ENCODE data around the gene SEL1L. TPM values are rescaled to one million over a fixed set of nuclear protein-coding genes. Genes with fewer than 3 reads are reported as not detected.

Gene SEL1L
- total and polyA plus RNA-seq, 2 donors (not counting 3 experiments of a cell fraction or from before 2014, with no cell fraction given) = 15.0 to 95.0 TPM

DNA sequence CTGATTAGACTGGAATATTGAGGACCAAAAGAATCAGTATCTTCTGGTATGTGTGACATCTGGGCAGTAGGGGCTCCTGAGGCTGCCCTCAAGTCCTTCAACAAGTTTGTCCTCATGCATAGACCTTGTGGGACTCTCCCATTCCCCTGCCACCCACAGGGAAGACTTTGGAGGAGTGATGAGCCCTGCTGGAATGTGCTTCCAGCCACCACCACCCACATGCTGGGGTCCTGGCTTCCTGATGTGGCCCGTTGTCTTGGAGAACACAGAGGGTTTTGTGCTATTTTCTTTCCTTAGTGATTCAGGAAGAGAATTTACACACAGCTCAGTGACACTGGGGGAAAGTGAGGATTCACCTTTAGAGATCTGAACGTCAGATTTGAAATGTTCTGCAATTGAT lies 29.2 kb upstream of the SEL1L start:
- DNase-seq (ENCODE audit: low read depth, low spot score) (no peak), FAIRE-seq (no peak)
- Histone ChIP-seq H3K27me3 (ENCODE audit: control insufficient read depth in 2 of 2, insufficient read depth in 2 of 2, low read length in 2 of 2) (no peaks in the 10 kb centered on the region), H3K9me1 (replicated peaks; ENCODE audit: control insufficient read depth, extremely low read depth, insufficient read depth, low read length) (no peaks in the 10 kb centered on the region), H3K9ac (replicated peaks; ENCODE audit: extremely low read depth, insufficient read depth, low read length) (no peak overlapping the region), H2AFZ (ENCODE audit: low read depth, low read length) (no peak overlapping the region), H3K4me3 (replicated peaks in 1 of 3; ENCODE audit: insufficient read depth in 1 of 3, low read depth in 1 of 3, low read length in 3 of 3) (no peak overlapping the region), H3K27ac (ENCODE audit: insufficient read depth, low read depth, low read length) (no peak overlapping the region), H3K36me3 (ENCODE audit: control insufficient read depth in 2 of 2, extremely low read depth in 1 of 2, insufficient read depth in 2 of 2, low read length in 2 of 2) (no peaks in the 10 kb centered on the region), H3K4me1 (ENCODE audit: control insufficient read depth, extremely low read depth, insufficient read depth, low read length) (no peaks in the 10 kb centered on the region), H3K79me2 (ENCODE audit: control insufficient read depth, insufficient read depth, low read length) (no peaks in the 10 kb centered on the region), H4K20me1 (replicated peaks; ENCODE audit: control insufficient read depth, extremely low read depth, insufficient read depth, low read length) (no peaks in the 10 kb centered on the region), H3K9me3 (replicated peaks; ENCODE audit: control insufficient read depth, insufficient read depth, low read length) (no peaks in the 10 kb centered on the region), H3K4me2 (ENCODE audit: insufficient read depth, low read length) (no peak overlapping the region)
- dilution Hi-C loops (cut with MboI; ENCODE audit: extremely low pct_ligation_motif_present, low sequenced_read_pairs) (no loop called here), intact Hi-C loops (cut with micrococcal nuclease) (no loop called here)
- TF ChIP-seq EZH2 (IDR thresholded peaks at IDR 0.05; ENCODE audit: borderline replicate concordance, low read depth, low read length, severe bottlenecking) = no peak
- TF ChIP-seq POLR2AphosphoS5 (IDR thresholded peaks at IDR 0.05; ENCODE audit: insufficient read depth, low read depth, low read length) = no peak
- TF ChIP-seq JUN (IDR thresholded peaks at IDR 0.05; ENCODE audit: borderline replicate concordance, insufficient read depth, insufficient read length, low read depth) = no peak
- TF ChIP-seq, protein P1, sequence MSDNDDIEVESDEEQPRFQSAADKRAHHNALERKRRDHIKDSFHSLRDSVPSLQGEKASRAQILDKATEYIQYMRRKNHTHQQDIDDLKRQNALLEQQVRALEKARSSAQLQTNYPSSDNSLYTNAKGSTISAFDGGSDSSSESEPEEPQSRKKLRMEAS (IDR thresholded peaks at IDR 0.05; ENCODE audit: insufficient read depth, insufficient read length) = no peak
- CTCF ChIA-PET = no interaction called here
- POLR2A ChIA-PET = no interaction called here
- no TSS peak for BruUV-seq (replicated peaks)

- no peaks in the 10 kb centered on the region for H4K20me1 ChIP-seq (replicated peaks; ENCODE audit: control insufficient read depth, extremely low read depth, insufficient read depth, low read length)
- H2AFZ ChIP-seq (ENCODE audit: low read depth, low read length) = no peak overlapping the region
- no peak overlapping the region for H3K27ac ChIP-seq (ENCODE audit: insufficient read depth, low read depth, low read length)
- ChIA-PET POLR2A (no interaction called here), CTCF (no interaction called here)
- intact Hi-C loops (cut with micrococcal nuclease) = no loop called here
- H3K4me1 ChIP-seq (ENCODE audit: control insufficient read depth, extremely low read depth, insufficient read depth, low read length) = no peaks in the 10 kb centered on the region
- no peak overlapping the region for H3K4me2 ChIP-seq (ENCODE audit: insufficient read depth, low read length)
- BruUV-seq (replicated peaks) = no TSS peak
- no peaks in the 10 kb centered on the region for H3K9me3 ChIP-seq (replicated peaks; ENCODE audit: control insufficient read depth, insufficient read depth, low read length)
- H3K27me3 ChIP-seq (ENCODE audit: control insufficient read depth in 2 of 2, insufficient read depth in 2 of 2, low read length in 2 of 2) = no peaks in the 10 kb centered on the region
- H3K9me1 ChIP-seq (replicated peaks; ENCODE audit: control insufficient read depth, extremely low read depth, insufficient read depth, low read length) = no peaks in the 10 kb centered on the region
- TF ChIP-seq, protein P2, sequence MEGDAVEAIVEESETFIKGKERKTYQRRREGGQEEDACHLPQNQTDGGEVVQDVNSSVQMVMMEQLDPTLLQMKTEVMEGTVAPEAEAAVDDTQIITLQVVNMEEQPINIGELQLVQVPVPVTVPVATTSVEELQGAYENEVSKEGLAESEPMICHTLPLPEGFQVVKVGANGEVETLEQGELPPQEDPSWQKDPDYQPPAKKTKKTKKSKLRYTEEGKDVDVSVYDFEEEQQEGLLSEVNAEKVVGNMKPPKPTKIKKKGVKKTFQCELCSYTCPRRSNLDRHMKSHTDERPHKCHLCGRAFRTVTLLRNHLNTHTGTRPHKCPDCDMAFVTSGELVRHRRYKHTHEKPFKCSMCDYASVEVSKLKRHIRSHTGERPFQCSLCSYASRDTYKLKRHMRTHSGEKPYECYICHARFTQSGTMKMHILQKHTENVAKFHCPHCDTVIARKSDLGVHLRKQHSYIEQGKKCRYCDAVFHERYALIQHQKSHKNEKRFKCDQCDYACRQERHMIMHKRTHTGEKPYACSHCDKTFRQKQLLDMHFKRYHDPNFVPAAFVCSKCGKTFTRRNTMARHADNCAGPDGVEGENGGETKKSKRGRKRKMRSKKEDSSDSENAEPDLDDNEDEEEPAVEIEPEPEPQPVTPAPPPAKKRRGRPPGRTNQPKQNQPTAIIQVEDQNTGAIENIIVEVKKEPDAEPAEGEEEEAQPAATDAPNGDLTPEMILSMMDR (IDR thresholded peaks at IDR 0.05; ENCODE audit: extremely low read depth in 1 of 2, insufficient read depth in 1 of 2, low read depth in 1 of 2, low read length in 2 of 2) = no peak
- no peak for TF ChIP-seq FOS (IDR thresholded peaks at IDR 0.05; ENCODE audit: borderline replicate concordance, insufficient read depth, low read length)
- no peak for TF ChIP-seq POLR2AphosphoS5 (IDR thresholded peaks at IDR 0.05; ENCODE audit: insufficient read depth, low read depth, low read length)
- TF ChIP-seq POLR2A (IDR thresholded peaks at IDR 0.05; ENCODE audit: low read depth, low read length) = no peak
- TF ChIP-seq, protein P1 (IDR thresholded peaks at IDR 0.05; ENCODE audit: insufficient read depth, insufficient read length) = no peak
- TF ChIP-seq JUN (IDR thresholded peaks at IDR 0.05; ENCODE audit: borderline replicate concordance, insufficient read depth, insufficient read length, low read depth) = no peak
- TF ChIP-seq EZH2 (IDR thresholded peaks at IDR 0.05; ENCODE audit: borderline replicate concordance, low read depth, low read length, severe bottlenecking) = no peak
- TF ChIP-seq GATA2 (IDR thresholded peaks at IDR 0.05; ENCODE audit: insufficient read depth, insufficient read length, low read depth, low read length) = no peak
- TF ChIP-seq MYC (IDR thresholded peaks at IDR 0.05; ENCODE audit: low read depth, low read length) = no peak
- H3K9ac ChIP-seq (replicated peaks; ENCODE audit: extremely low read depth, insufficient read depth, low read length) = no peak overlapping the region
- no peaks in the 10 kb centered on the region for H3K79me2 ChIP-seq (ENCODE audit: control insufficient read depth, insufficient read depth, low read length)
- H3K4me3 ChIP-seq (replicated peaks in 1 of 3; ENCODE audit: insufficient read depth in 1 of 3, low read depth in 1 of 3, low read length in 3 of 3) = no peak overlapping the region
- no peaks in the 10 kb centered on the region for H3K36me3 ChIP-seq (ENCODE audit: control insufficient read depth in 2 of 2, extremely low read depth in 1 of 2, insufficient read depth in 2 of 2, low read length in 2 of 2)
- no peak for DNase-seq (ENCODE audit: low read depth, low spot score)
- dilution Hi-C loops (cut with MboI; ENCODE audit: extremely low pct_ligation_motif_present, low sequenced_read_pairs) = no loop called here
- FAIRE-seq = no peak
These were observed 27.6 kb upstream of the SEL1L start for GRCh38 chr14:81561084-81561775.

Measured in endothelial cell of umbilical vein (primary cell).